Measurements from ENCODE around the gene B9D1. TPM values are rescaled to one million over a fixed set of nuclear protein-coding genes. Genes with fewer than 3 reads are reported as not detected.

The B9D1 gene
- total RNA-seq, 6 experiments from 2014 or later: 18.0 to 28.9 (median 24.5) TPM

DNA sequence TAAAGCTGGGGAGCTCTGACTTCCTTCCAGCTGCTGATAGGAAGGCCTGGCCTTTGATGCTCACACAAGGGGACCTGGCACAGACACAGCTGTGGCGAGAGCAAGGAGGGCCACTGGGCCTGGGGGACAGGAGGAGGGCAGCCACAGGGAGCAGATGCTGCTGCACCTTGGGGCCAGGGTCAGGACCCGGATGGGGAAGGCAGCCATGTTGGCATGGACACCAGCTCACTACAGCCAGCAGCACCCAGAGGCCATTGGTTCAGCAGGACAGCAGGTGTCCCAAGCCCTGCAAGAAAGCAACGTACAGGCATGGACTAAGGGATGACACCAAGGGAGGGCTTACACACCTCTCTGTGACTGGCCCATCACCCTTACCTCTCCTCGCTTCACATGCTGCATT lies 40.5 kb upstream of the B9D1 start:
- peaks cover 10% of the 10 kb centered on the region for H3K4me1 Mint-ChIP-seq (ENCODE audit: low read depth)

DNA sequence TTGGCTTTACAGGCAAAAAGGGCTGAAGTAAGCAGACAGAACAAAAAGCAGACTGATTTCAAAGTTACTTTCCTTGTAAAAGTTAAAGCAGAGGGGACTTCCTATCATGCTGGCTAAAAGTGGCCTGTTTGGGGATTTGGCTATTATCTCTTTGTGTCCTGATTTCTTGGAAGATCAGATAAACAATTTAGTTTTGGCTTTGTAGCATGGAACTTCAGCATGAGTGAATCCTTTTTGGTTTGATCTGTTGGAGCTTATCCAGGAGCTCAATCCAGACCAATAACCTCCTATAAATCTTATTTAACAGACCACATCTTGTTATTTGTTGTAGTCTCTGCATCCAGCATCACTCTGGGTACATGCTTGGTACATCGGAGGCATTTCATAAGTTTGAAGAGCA lies 39.6 kb upstream of the B9D1 start:
- Mint-ChIP-seq H3K27ac (no peak overlapping the region), H3K36me3 (ENCODE audit: low read depth) (no peaks in the 10 kb centered on the region), H3K4me3 (no peak overlapping the region), H3K27me3 (ENCODE audit: insufficient read depth) (peaks cover 4% of the 10 kb centered on the region), H3K4me1 (ENCODE audit: low read depth) (peaks cover 13% of the 10 kb centered on the region), H3K9me3 (no peaks in the 10 kb centered on the region)
- DNase-seq: no peak
- TF ChIP-seq CTCF (IDR thresholded peaks at IDR 0.05): no peak

More for the DNA sequence above, 40.5 kb upstream of the B9D1 start:
- Mint-ChIP-seq H3K4me3 (no peak overlapping the region), H3K27ac (no peak overlapping the region), H3K36me3 (ENCODE audit: low read depth) (no peaks in the 10 kb centered on the region), H3K9me3 (no peaks in the 10 kb centered on the region), H3K27me3 (ENCODE audit: insufficient read depth) (peaks cover 4% of the 10 kb centered on the region)
- no peak for TF ChIP-seq CTCF (IDR thresholded peaks at IDR 0.05)
- DNase-seq: no peak

DNA sequence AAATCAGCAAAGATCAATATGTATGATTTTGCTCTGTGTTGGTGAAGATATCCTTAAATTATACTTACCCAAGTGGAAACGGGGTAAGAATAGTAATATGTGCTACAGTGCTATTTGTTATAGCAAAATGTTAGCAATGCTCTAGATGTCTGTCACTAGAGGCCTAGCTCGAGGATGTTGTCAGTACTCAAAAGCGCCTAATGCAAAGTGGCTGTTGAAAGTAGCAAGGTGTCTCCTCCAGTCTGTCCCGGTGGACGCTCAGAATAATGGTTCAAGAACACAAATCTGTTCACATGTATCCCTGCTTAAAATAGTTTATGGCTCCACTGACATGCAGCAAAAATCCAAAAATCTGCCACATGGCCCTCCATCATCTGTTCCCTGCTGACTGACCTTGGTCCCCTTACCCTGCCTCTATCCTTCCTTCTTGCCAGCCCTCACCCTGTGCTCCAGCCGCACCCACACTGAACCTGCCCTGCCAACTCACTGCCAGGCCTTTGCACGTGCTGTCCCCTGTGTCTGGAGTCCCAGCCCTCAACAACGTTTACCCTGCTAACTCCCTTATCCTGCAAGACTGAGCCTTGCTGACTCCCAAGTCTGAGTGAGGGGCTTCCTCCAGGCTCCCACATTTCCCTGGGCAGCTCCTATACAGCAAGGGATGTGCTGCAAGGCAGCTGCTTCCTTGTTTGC lies 38.9 kb upstream of the B9D1 start:
- Mint-ChIP-seq H3K27me3 (ENCODE audit: insufficient read depth) (peaks cover 4% of the 10 kb centered on the region), H3K9me3 (no peaks in the 10 kb centered on the region), H3K27ac (no peak overlapping the region), H3K4me3 (no peak overlapping the region), H3K4me1 (ENCODE audit: low read depth) (peaks cover 13% of the 10 kb centered on the region), H3K36me3 (ENCODE audit: low read depth) (no peaks in the 10 kb centered on the region)
- DNase-seq: no peak
- TF ChIP-seq CTCF (IDR thresholded peaks at IDR 0.05): no peak

DNA sequence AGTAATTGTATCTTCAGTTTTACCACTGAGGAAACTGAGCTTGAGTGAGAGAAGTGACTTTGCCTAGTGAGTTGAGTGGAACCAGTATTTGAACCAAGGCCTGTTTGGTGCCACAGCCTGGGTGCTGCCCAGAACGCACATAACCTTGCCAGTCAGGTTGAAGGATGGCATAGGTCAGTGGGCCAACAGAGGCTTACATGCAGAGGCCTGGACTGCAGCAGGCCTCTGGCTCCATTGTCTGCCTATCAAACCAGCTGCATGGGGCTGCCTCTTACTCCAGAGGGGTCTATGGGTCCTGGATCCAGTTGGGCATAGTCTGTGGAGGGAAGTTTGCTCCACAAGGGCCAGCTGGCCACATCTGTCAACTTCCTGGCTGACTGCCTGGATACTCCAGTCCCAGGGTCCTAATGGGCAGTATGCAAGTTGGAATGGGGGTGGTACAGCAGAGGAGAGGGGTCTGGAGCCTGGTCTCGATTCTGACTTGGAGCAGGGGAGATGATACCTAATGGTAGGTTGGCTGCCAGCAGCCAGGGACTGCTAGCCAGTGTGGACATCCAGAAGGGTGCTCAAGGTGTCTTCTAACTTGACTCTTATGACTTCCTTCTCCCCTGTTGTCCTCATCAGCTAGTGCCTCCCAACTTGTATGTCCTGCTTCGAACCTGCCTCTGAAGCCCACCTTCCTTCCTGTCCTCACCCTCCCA lies 37.4 kb upstream of the B9D1 start:
- DNase-seq: no peak
- H3K27me3 Mint-ChIP-seq (ENCODE audit: insufficient read depth): peaks cover 4% of the 10 kb centered on the region
- H3K36me3 Mint-ChIP-seq (ENCODE audit: low read depth): no peaks in the 10 kb centered on the region
- no peak overlapping the region for H3K4me3 Mint-ChIP-seq
- no peak for TF ChIP-seq CTCF (IDR thresholded peaks at IDR 0.05)
- peaks cover 13% of the 10 kb centered on the region for H3K4me1 Mint-ChIP-seq (ENCODE audit: low read depth)
- no peak overlapping the region for H3K27ac Mint-ChIP-seq
- H3K9me3 Mint-ChIP-seq: no peaks in the 10 kb centered on the region

GRCh38 chr17:19398301-19399181 lies 36.0 kb upstream of the B9D1 start:
- H3K27ac Mint-ChIP-seq: no peak overlapping the region
- no peak for DNase-seq
- peaks cover 4% of the 10 kb centered on the region for H3K27me3 Mint-ChIP-seq (ENCODE audit: insufficient read depth)
- no peaks in the 10 kb centered on the region for H3K9me3 Mint-ChIP-seq
- no peak for TF ChIP-seq CTCF (IDR thresholded peaks at IDR 0.05)
- peaks cover 13% of the 10 kb centered on the region for H3K4me1 Mint-ChIP-seq (ENCODE audit: low read depth)
- H3K36me3 Mint-ChIP-seq (ENCODE audit: low read depth): no peaks in the 10 kb centered on the region
- H3K4me3 Mint-ChIP-seq: no peak overlapping the region

Measured in HFFc6 (cell line).